ENCODE results near the gene BATF. TPM values are rescaled to one million over a fixed set of nuclear protein-coding genes. Genes with fewer than 3 reads are reported as not detected.
A peak's percentile ranks its signal among the peaks of the same experiment; 100 is the strongest.
"Not testable (repeated sequence)": the region's sequence is repeated elsewhere in the genome, so short reads cannot be mapped to it uniquely, and the experiment has no call there.

Gene BATF, protein sequence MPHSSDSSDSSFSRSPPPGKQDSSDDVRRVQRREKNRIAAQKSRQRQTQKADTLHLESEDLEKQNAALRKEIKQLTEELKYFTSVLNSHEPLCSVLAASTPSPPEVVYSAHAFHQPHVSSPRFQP
- total RNA-seq (2022): 1.5 and 1.7 TPM in 2 replicates
- Bru-seq, nascent RNA: percentile 40 among the genes with signal in this experiment
- percentile 26 among the genes with signal in this experiment for BruChase-seq, experiment 1, labeled RNA remaining after a 2-hour chase
- percentile 27 among the genes with signal in this experiment for BruChase-seq, experiment 2, labeled RNA remaining after a 6-hour chase
- long read RNA-seq, partial matches to known transcripts: 0 of 3 reads
- long read RNA-seq, other reads (novel, unspliced or antisense): 2 of 3 reads

DNA sequence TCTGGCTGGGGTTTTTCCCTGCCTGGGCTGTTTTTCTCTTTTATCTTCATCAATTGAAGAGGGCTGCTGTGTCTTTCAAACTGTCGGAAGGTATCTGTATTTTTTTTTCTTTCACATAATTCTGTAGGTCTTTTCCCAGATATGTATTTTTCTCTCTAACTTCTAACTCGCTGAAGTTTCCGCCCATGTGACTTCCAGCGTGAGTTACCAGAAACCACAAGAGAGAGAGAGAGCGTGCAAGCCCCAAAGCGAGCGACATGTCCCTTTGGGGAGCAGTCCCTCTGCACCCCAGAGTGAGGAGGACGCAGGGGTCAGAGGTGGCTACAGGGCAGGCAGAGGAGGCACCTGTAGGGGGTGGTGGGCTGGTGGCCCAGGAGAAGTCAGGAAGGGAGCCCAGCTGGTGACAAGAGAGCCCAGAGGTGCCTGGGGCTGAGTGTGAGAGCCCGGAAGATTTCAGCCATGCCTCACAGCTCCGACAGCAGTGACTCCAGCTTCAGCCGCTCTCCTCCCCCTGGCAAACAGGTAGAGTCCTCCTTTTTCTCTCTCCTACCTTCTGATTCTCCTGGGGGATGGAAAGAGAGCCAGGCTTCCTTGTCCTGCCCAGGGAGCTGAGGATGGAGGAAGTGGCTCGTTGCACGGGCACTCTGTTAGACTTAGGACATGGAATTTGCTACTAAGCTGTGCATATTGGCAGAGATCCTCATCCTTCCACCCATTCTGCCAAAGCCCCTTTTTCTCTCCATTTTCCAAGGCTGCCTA, at the start of gene BATF:
BATF (plus strand) TSS at position 246 of the 759 bp plus-strand sequence; CDS start at position 460, 214 bp downstream.
- peaks cover 29% of the 10 kb centered on the region for H3K4me1 Mint-ChIP-seq (ENCODE audit: low read depth, unreplicated experiment)
- no peaks in the 10 kb centered on the region for H3K9me3 ChIP-seq
- no peaks in the 10 kb centered on the region for H3K27me3 Mint-ChIP-seq (ENCODE audit: insufficient read depth, unreplicated experiment)
- H3K4me1 ChIP-seq: peaks cover 48% of the 10 kb centered on the region
- H3K9me3 Mint-ChIP-seq (ENCODE audit: unreplicated experiment): no peaks in the 10 kb centered on the region
- BruUV-seq (replicated peaks): no TSS peak
- H3K36me3 ChIP-seq (ENCODE audit: control insufficient read depth, insufficient read depth, low read length): no peaks in the 10 kb centered on the region
- no peaks in the 10 kb centered on the region for H3K36me3 Mint-ChIP-seq (ENCODE audit: insufficient read depth, unreplicated experiment)
- ChIA-PET POLR2A (interaction anchor here (0.5 to 1.6 kb wide), 4 partner anchors 33 to 264 kb away, joined by 3 to 9 read pairs (median 4); partner anchors contain the start of genes ERG28 and TTLL5), CTCF (interaction anchor here (0.5 to 3.7 kb wide), 4 partner anchors 32 to 643 kb away, joined by 4 to 23 read pairs (median 6); no protein-coding TSS in a partner anchor)
- DNase-seq: no peak
- H3K4me3 Mint-ChIP-seq (ENCODE audit: unreplicated experiment): peak within 1 kb of the TSS; percentile 43
- H3K27me3 ChIP-seq (replicated peaks; ENCODE audit: control insufficient read depth, insufficient read depth, low read length): no peaks in the 10 kb centered on the region
- TF ChIP-seq, protein P1, sequence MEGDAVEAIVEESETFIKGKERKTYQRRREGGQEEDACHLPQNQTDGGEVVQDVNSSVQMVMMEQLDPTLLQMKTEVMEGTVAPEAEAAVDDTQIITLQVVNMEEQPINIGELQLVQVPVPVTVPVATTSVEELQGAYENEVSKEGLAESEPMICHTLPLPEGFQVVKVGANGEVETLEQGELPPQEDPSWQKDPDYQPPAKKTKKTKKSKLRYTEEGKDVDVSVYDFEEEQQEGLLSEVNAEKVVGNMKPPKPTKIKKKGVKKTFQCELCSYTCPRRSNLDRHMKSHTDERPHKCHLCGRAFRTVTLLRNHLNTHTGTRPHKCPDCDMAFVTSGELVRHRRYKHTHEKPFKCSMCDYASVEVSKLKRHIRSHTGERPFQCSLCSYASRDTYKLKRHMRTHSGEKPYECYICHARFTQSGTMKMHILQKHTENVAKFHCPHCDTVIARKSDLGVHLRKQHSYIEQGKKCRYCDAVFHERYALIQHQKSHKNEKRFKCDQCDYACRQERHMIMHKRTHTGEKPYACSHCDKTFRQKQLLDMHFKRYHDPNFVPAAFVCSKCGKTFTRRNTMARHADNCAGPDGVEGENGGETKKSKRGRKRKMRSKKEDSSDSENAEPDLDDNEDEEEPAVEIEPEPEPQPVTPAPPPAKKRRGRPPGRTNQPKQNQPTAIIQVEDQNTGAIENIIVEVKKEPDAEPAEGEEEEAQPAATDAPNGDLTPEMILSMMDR (IDR thresholded peaks at IDR 0.05; ENCODE audit: insufficient read depth in 1 of 2, low read depth in 1 of 2, low read length in 1 of 2, severe bottlenecking in 1 of 2, unreplicated experiment in 1 of 2): no peak
- H3K4me3 ChIP-seq (ENCODE audit: low read depth, low read length): no peak within 1 kb of the TSS
- intact Hi-C loops (cut with micrococcal nuclease; ENCODE audit: unreplicated experiment): no loop called here
- peak within 1 kb of the TSS; percentile 81 for H3K27ac Mint-ChIP-seq (ENCODE audit: unreplicated experiment)

DNA sequence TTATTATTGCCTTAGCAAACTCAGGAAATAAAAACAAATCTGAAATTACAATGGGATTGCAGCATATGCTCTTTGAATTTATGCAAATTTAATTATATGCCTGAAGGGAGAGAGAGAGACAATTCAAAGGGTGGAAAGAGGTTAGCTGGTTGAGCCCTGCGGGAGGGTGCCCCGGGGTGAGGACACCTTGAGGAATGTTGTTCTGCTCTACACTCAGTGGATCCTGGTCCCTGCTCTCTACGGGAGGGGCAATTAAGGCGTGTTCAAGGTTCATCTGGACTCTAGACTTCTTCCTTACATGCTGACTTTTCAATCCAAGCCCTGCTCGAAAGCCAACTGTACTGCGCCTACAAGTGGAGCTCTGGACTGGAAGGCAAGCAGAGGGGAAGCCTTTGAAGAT, 48.1 kb upstream of the BATF start:
- H3K27me3 ChIP-seq (replicated peaks; ENCODE audit: control insufficient read depth, insufficient read depth, low read length); H3K27me3 Mint-ChIP-seq (ENCODE audit: insufficient read depth, unreplicated experiment); H3K4me3 ChIP-seq (ENCODE audit: low read depth, low read length); H3K9me3 Mint-ChIP-seq (ENCODE audit: unreplicated experiment); intact Hi-C loops (cut with micrococcal nuclease; ENCODE audit: unreplicated experiment); CTCF ChIA-PET; POLR2A ChIA-PET; H3K27ac Mint-ChIP-seq (ENCODE audit: unreplicated experiment); H3K4me3 Mint-ChIP-seq (ENCODE audit: unreplicated experiment); BruUV-seq (replicated peaks); H3K36me3 ChIP-seq (ENCODE audit: control insufficient read depth, insufficient read depth, low read length); H3K9me3 ChIP-seq: not testable (repeated sequence)
- peaks cover 18% of the 10 kb centered on the region for H3K4me1 ChIP-seq
- Mint-ChIP-seq H3K4me1 (ENCODE audit: low read depth, unreplicated experiment) (peaks cover 27% of the 10 kb centered on the region), H3K36me3 (ENCODE audit: insufficient read depth, unreplicated experiment) (peaks cover 91% of the 10 kb centered on the region)
- peak; percentile 69 to 79 for DNase-seq

DNA sequence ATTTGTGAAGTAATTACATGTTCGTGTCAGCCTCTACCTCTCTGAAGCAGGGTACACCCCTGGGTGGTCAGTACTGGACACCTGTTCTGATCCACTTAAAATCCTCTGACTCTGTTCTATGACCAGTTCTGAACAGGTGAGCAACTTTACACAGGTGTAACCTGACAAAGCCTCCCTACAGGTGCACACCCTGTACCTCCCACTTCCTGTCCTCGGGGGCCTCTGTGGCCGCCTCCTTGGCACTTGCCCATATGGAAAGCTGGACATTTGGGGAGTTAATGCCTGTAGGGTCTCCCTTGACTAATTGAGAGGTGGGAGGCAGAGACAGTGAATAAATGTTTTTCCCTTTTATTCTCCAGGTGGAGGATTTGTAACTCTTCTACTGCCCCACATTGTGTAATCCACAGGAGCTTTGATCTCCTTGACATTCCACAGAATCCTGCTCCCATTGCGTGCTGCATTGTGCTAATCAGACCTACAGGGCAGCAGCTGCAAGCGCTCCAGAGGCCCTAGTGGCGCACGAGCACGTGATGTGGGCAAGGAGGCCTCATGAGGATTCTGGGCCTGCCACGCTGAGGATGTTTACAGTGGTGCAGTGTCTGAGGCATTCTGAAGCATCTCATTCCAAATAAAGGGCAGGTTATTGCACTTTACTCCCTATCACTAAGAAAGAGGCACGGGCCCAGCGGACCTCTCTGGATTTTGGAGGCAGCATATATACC, 45.8 kb upstream of the BATF start:
- ChIA-PET POLR2A (interaction anchor here (0.5 kb wide), 1 partner anchor 185 kb away, joined by 6 read pairs; the partner anchor contains the start of gene TTLL5), CTCF (interaction anchor here (1.0 to 1.9 kb wide), 3 partner anchors 12 to 84 kb away, joined by 3 to 11 read pairs (median 5); no protein-coding TSS in a partner anchor)
- H3K9me3 ChIP-seq: no peaks in the 10 kb centered on the region
- Mint-ChIP-seq H3K4me3 (ENCODE audit: unreplicated experiment) (no peak overlapping the region), H3K36me3 (ENCODE audit: insufficient read depth, unreplicated experiment) (peaks cover 69% of the 10 kb centered on the region), H3K4me1 (ENCODE audit: low read depth, unreplicated experiment) (peaks cover 34% of the 10 kb centered on the region), H3K27me3 (ENCODE audit: insufficient read depth, unreplicated experiment) (no peaks in the 10 kb centered on the region), H3K9me3 (ENCODE audit: unreplicated experiment) (no peaks in the 10 kb centered on the region), H3K27ac (ENCODE audit: unreplicated experiment) (peak overlapping the region; percentile 71)
- BruUV-seq (replicated peaks): no TSS peak
- DNase-seq: peak; percentile 78 to 80
- intact Hi-C loops (cut with micrococcal nuclease; ENCODE audit: unreplicated experiment): loop anchor here (1.0 kb wide), 1 partner anchor 23 kb away; no protein-coding TSS in a partner anchor
- H3K4me1 ChIP-seq: peaks cover 18% of the 10 kb centered on the region
- H3K36me3 ChIP-seq (ENCODE audit: control insufficient read depth, insufficient read depth, low read length): peaks cover 3% of the 10 kb centered on the region
- H3K27me3 ChIP-seq (replicated peaks; ENCODE audit: control insufficient read depth, insufficient read depth, low read length): no peaks in the 10 kb centered on the region
- TF ChIP-seq, protein P1 (IDR thresholded peaks at IDR 0.05; ENCODE audit: insufficient read depth in 1 of 2, low read depth in 1 of 2, low read length in 1 of 2, severe bottlenecking in 1 of 2, unreplicated experiment in 1 of 2): peak in 1 of 2 experiments; percentile 9
- no peak overlapping the region for H3K4me3 ChIP-seq (ENCODE audit: low read depth, low read length)

All from Caco-2 (cell line).